Measurements from ENCODE around the gene MPZL3.
A peak's percentile ranks its signal among the peaks of the same experiment; 100 is the strongest.

DNA sequence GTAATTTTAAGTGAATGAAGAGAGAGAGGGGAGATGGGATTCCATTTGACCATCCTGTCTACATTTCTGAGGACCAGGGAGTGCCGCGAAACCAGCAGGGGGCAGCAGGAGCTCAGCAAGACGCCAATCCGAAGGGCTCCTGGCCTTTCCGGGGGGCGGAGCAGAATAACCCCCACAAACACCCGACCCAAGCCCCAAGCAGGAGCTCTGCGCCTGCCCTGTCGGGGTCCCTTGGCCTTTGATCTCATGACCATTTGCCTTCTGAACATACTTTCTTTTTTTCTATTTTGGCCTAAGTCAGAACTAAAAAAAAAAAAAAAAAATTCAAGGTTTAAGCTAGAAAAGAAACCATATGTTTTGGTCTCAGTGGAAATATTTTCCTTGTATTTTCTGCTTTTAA is 53.8 kb downstream of the MPZL3 start:
- TF ChIP-seq, protein P1, sequence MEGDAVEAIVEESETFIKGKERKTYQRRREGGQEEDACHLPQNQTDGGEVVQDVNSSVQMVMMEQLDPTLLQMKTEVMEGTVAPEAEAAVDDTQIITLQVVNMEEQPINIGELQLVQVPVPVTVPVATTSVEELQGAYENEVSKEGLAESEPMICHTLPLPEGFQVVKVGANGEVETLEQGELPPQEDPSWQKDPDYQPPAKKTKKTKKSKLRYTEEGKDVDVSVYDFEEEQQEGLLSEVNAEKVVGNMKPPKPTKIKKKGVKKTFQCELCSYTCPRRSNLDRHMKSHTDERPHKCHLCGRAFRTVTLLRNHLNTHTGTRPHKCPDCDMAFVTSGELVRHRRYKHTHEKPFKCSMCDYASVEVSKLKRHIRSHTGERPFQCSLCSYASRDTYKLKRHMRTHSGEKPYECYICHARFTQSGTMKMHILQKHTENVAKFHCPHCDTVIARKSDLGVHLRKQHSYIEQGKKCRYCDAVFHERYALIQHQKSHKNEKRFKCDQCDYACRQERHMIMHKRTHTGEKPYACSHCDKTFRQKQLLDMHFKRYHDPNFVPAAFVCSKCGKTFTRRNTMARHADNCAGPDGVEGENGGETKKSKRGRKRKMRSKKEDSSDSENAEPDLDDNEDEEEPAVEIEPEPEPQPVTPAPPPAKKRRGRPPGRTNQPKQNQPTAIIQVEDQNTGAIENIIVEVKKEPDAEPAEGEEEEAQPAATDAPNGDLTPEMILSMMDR (IDR thresholded peaks at IDR 0.05), result peak; percentile 61 to 86 (median 82)
- no peak for TF ChIP-seq EP300 (IDR thresholded peaks at IDR 0.05)

Measured in upper lobe of left lung (tissue), 4 donors.